Stomach (tissue), 9 donors: ENCODE data around the gene STK11. TPM values are rescaled to one million over a fixed set of nuclear protein-coding genes. Genes with fewer than 3 reads are reported as not detected.
A peak's percentile ranks its signal among the peaks of the same experiment; 100 is the strongest.
"Not testable (repeated sequence)": the region's sequence is repeated elsewhere in the genome, so short reads cannot be mapped to it uniquely, and the experiment has no call there.

Source experiments
- DNase-seq, 2 donors: peaks; one replicate each; pipeline versions ENCODE4 v3.0.0 to v3.0.0-alpha.2; 2013 to 2019
- H3K27ac ChIP-seq, 5 donors: fragments of 200-600 bp in 4 of 5; sonication (generic) in 4 of 5; one replicate each; pipeline ENCODE4 v1.5.1; 2013 to 2019; ENCODE audit warnings: mild to moderate bottlenecking in 1 of 5, moderate library complexity in 1 of 5
- H3K27me3 ChIP-seq, 3 donors: fragments of 200-600 bp; sonication (generic); one replicate each; pipeline ENCODE4 v1.5.1; 2017 to 2019; ENCODE audit warnings: mixed run types in 1 of 3
- H3K36me3 ChIP-seq, 4 donors: fragments of 200-600 bp; sonication (generic); 1 replicate in 3 of 4; 2 replicates in 1 of 4; pipeline ENCODE4 v1.5.1; 2016 to 2019
- H3K4me1 ChIP-seq, 4 donors: fragments of 200-600 bp; sonication (generic); one replicate each; pipeline ENCODE4 v1.5.1; 2016 to 2019
- H3K4me3 ChIP-seq, 4 donors: fragments of 200-600 bp; sonication (generic) in 3 of 4; one replicate each; pipeline ENCODE4 v1.5.1; 2016 to 2019; ENCODE audit warnings: mild to moderate bottlenecking in 1 of 4
- H3K9me3 ChIP-seq, 4 donors: fragments of 200-600 bp; sonication (generic); one replicate each; pipeline ENCODE4 v1.5.1; 2016 to 2019
- CTCF ChIP-seq, 7 experiments: fragments of 450-650 bp in 4 of 7; fragments of 200-600 bp in 3 of 7; sonication (generic) in 3 of 7; IDR thresholded peaks; one replicate each; pipeline ENCODE4 v1.5.1; 2016 to 2019; ENCODE audit warnings: antibody characterized with exemption in 7 of 7, control low read depth in 2 of 7, mild to moderate bottlenecking in 1 of 7
- EP300 ChIP-seq: sonication (generic); formaldehyde crosslinking; IDR thresholded peaks from one replicate; pipeline ENCODE4 v1.6.1; 2017; ENCODE audit warnings: antibody characterized with exemption
- POLR2A ChIP-seq, 4 donors: fragments of 450-650 bp; IDR thresholded peaks; one replicate each; pipeline ENCODE4 v1.6.1; 2016; ENCODE audit warnings: antibody characterized with exemption in 4 of 4, control low read depth in 2 of 4, mild to moderate bottlenecking in 1 of 4, moderate library complexity in 1 of 4
- POLR2AphosphoS5 ChIP-seq, 3 donors: sonication (generic); formaldehyde crosslinking; IDR thresholded peaks; one replicate each; pipeline ENCODE4 v1.6.1; 2016; ENCODE audit warnings: antibody characterized with exemption in 3 of 3
- WGBS, 5 donors: extraction: QIAGEN DNeasy Blood & Tissue Kit in 3 of 5; methylation state at CpG; one replicate each; pipeline versions ENCODE4 v1.1.5 to v1.1.7; 2013 to 2018; 5-methylcytosine and 5-hydroxymethylcytosine counted together
- intact Hi-C: fragments of 100-400 bp; cut with DNase I; formaldehyde crosslinking; loops from one replicate; pipeline ENCODE4 v1.15.1; 2023; ENCODE audit warnings: low total_unique reads
- polyA plus RNA-seq, 3 donors: library from polyadenylated mRNA; stranded (reverse); fragments of 200-250 nt; gene quantifications; one replicate each; pipeline ENCODE4 v1.2.3, GENCODE V29; 2013
- total RNA-seq, 5 donors: library from RNA; depleted of rRNA; stranded (reverse); fragments of >200 nt; gene quantifications; one replicate each; pipeline versions ENCODE4 v1.1.0 to v1.2.3, GENCODE V29; 2014 to 2016
- donor health status: healthy with polysubstance abuse.
- donor health status: Bipolar disorder and iron deficiency.
- donor health status: healthy.

The STK11 gene
- total and polyA plus RNA-seq, 8 donors = 43.1 to 368 (median 63.1) TPM

- peak overlapping the region; percentile 77 to 90 (median 86) for H3K27ac ChIP-seq
- WGBS, 5 donors = 0 to 1% (median 1%) methylated on average over 29 to 78 of the region's 78 CpGs
Observed at GRCh38 chr19:1206150-1206863, 729 bp downstream of the STK11 start.

GRCh38 chr19:1206864-1207450, 1.4 kb downstream of the STK11 start:
- Histone ChIP-seq H3K27ac (peak overlapping the region; percentile 77 to 90 (median 86)), H3K4me3 (peak overlapping the region; percentile 73 to 91 (median 80)), H3K27me3 (no peaks in the 10 kb centered on the region), H3K4me1 (peaks cover 49 to 81% (median 75%) of the 10 kb centered on the region in 4 donors), H3K36me3 (peaks cover 4 to 10% (median 5%) of the 10 kb centered on the region in 4 donors), H3K9me3 (no peaks in the 10 kb centered on the region)
- intact Hi-C loops = no loop called here
- DNase-seq = peak in 1 of 2 donors; percentile 56
- TF ChIP-seq POLR2A (IDR thresholded peaks at IDR 0.05) = no peak
- TF ChIP-seq EP300 = no peak
- no peak for TF ChIP-seq POLR2AphosphoS5 (IDR thresholded peaks at IDR 0.05)
- TF ChIP-seq CTCF (IDR thresholded peaks at IDR 0.05) = no peak
- WGBS, 5 donors = 0 to 2% (median 1%) methylated on average over 34 to 38 of the region's 38 CpGs

More at GRCh38 chr19:1206150-1206863, 729 bp downstream of the STK11 start:
- peak in 1 of 2 donors; percentile 41 for DNase-seq
- Histone ChIP-seq H3K9me3 (no peaks in the 10 kb centered on the region), H3K36me3 (peaks cover 4 to 5% (median 4%) of the 10 kb centered on the region in 4 donors), H3K4me3 (peak overlapping the region; percentile 73 to 91 (median 80)), H3K27me3 (no peaks in the 10 kb centered on the region), H3K4me1 (peaks cover 48 to 74% (median 69%) of the 10 kb centered on the region in 4 donors)
- no peak for TF ChIP-seq POLR2AphosphoS5 (IDR thresholded peaks at IDR 0.05)
- no peak for TF ChIP-seq POLR2A (IDR thresholded peaks at IDR 0.05)
- no peak for TF ChIP-seq CTCF (IDR thresholded peaks at IDR 0.05)
- no peak for TF ChIP-seq EP300
- intact Hi-C loops = no loop called here

DNA sequence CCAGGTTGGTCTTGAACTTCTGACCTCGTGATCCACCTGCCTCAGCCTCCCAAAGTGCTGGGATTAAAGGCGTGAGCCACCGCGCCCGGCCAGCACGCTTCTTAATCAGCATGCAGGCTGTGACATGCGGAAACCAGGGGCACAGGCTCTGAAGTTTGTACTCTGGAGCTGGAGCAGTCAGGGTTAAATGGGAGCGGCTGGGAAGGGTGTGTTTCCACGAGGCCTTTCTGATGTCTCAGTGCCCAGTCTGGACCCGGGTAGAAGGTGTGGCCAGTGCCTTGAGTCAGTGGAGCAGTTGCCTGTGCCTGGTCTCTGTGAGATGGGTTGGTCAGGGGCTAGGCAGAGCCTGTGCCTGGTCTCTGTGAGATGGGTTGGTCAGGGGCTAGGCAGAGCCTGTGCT, 3.3 kb downstream of the STK11 start:
- H3K27ac ChIP-seq = peak overlapping the region; percentile 77 to 90 (median 86)
- 23 to 43% (median 34%) methylated on average over 10 of the region's 10 CpGs for WGBS, 5 donors
- H3K4me1 ChIP-seq = peaks cover 48 to 86% (median 78%) of the 10 kb centered on the region in 4 donors
- H3K9me3 ChIP-seq, intact Hi-C loops, H3K27me3 ChIP-seq: not testable (repeated sequence)
- peaks cover 5 to 10% (median 9%) of the 10 kb centered on the region in 4 donors for H3K36me3 ChIP-seq
- DNase-seq = peak; percentile 78 to 90
- peak overlapping the region in 2 of 4 donors; percentile 18 to 91 for H3K4me3 ChIP-seq
- TF ChIP-seq POLR2AphosphoS5 (IDR thresholded peaks at IDR 0.05) (peak in 2 of 3 donors; percentile 24 to 55), CTCF (IDR thresholded peaks at IDR 0.05) (peak in 1 of 7 experiments; percentile 5)

GRCh38 chr19:1210227-1210538, 4.6 kb downstream of the STK11 start:
- no peak for DNase-seq
- Histone ChIP-seq H3K27me3 (no peaks in the 10 kb centered on the region), H3K36me3 (peaks cover 5 to 10% (median 9%) of the 10 kb centered on the region in 4 donors), H3K27ac (peak overlapping the region; percentile 11 to 90 (median 86)), H3K4me1 (peaks cover 55 to 86% (median 81%) of the 10 kb centered on the region in 4 donors), H3K4me3 (peak overlapping the region in 1 of 4 donors; percentile 13), H3K9me3 (no peaks in the 10 kb centered on the region)
- WGBS, 5 donors = 80 to 95% (median 93%) methylated on average over 13 of the region's 13 CpGs
- intact Hi-C loops = no loop called here
- TF ChIP-seq EP300 = no peak
- TF ChIP-seq CTCF (IDR thresholded peaks at IDR 0.05) = no peak
- TF ChIP-seq POLR2AphosphoS5 (IDR thresholded peaks at IDR 0.05) = no peak
- TF ChIP-seq POLR2A (IDR thresholded peaks at IDR 0.05) = no peak
